Neural cell (in vitro differentiated cells): ENCODE results near the gene TEKT5. TPM values are rescaled to one million over a fixed set of nuclear protein-coding genes. Genes with fewer than 3 reads are reported as not detected.

Experiments
- H2AFZ ChIP-seq: fragments of 200-600, 300-800 bp; sonication (generic), shearing (Covaris generic); 2 replicates; pipeline ENCODE4 v1.6.0; 2014; ENCODE audit warnings: low read depth, mild to moderate bottlenecking, antibody characterized with exemption, low read length, moderate library complexity
- H3F3A ChIP-seq: fragments of 200-600 bp; shearing (Covaris generic); 2 replicates; pipeline ENCODE4 v1.6.1; 2016; ENCODE audit warnings: mild to moderate bottlenecking, moderate library complexity, mixed read lengths, antibody characterized with exemption, low read length; ENCODE audit not compliant: insufficient read depth, poor library complexity, severe bottlenecking
- H3K27ac ChIP-seq: fragments of 200-600, 300-800 bp; sonication (generic), shearing (Covaris generic); 2 replicates; pipeline ENCODE4 v1.5.1; 2014; ENCODE audit warnings: mild to moderate bottlenecking, low read length, moderate library complexity
- H3K27me3 ChIP-seq: fragments of 300-800, 200-600 bp; sonication (generic), shearing (Covaris generic); 2 replicates; pipeline ENCODE4 v1.6.0; 2014; ENCODE audit warnings: mild to moderate bottlenecking, low read depth, low read length, moderate library complexity; ENCODE audit not compliant: insufficient read depth
- H3K36me3 ChIP-seq: fragments of 300-800, 200-600 bp; sonication (generic), shearing (Covaris generic); 2 replicates; pipeline ENCODE4 v1.5.1; 2014; ENCODE audit warnings: mild to moderate bottlenecking, antibody characterized with exemption, low read length, moderate library complexity; ENCODE audit not compliant: insufficient read depth
- H3K4me2 ChIP-seq: fragments of 300-800, 200-600 bp; sonication (generic), shearing (Covaris generic); 2 replicates; pipeline ENCODE4 v1.6.0; 2014; ENCODE audit warnings: mild to moderate bottlenecking, low read length
- H3K4me3 ChIP-seq: fragments of 300-800, 200-600 bp; sonication (generic), shearing (Covaris generic); 2 replicates; pipeline ENCODE4 v1.5.1; 2014; ENCODE audit warnings: mild to moderate bottlenecking, low read length, moderate library complexity
- H3K79me2 ChIP-seq: fragments of 200-600 bp; shearing (Covaris generic); replicated peaks from 2 replicates; pipeline ENCODE4 v1.6.0; 2014; ENCODE audit warnings: mild to moderate bottlenecking, low read length, moderate library complexity; ENCODE audit not compliant: insufficient read depth
- H3K9ac ChIP-seq: fragments of 300-800, 200-600 bp; sonication (generic), shearing (Covaris generic); 2 replicates; pipeline ENCODE4 v1.6.1; 2016; ENCODE audit warnings: mild to moderate bottlenecking, low read length, mixed read lengths
- H3K9me2 ChIP-seq: fragments of 200-600 bp; shearing (Covaris generic); 2 replicates; pipeline ENCODE4 v1.6.1; 2016; ENCODE audit warnings: mild to moderate bottlenecking, low read length, mixed read lengths; ENCODE audit not compliant: insufficient read depth
- H3K9me3 ChIP-seq: fragments of 200-600, 300-800 bp; sonication (generic), shearing (Covaris generic); 2 replicates; pipeline ENCODE4 v1.6.1; 2016; ENCODE audit warnings: mild to moderate bottlenecking, mixed run types, low read length, moderate library complexity, mixed read lengths
- H4K20me1 ChIP-seq: fragments of 200-600 bp; shearing (Covaris generic); 2 replicates; pipeline ENCODE4 v1.6.1; 2016; ENCODE audit warnings: mild to moderate bottlenecking, mixed run types; ENCODE audit not compliant: insufficient read depth
- EP300 ChIP-seq: fragments of 450-650 bp; conservative IDR thresholded peaks from 2 replicates; pipeline ENCODE4 v1.6.1; 2014; ENCODE audit warnings: antibody characterized with exemption, mild to moderate bottlenecking, moderate library complexity; ENCODE audit not compliant: poor library complexity, severe bottlenecking
- EZH2 ChIP-seq: fragments of 200-600, 300-800 bp; shearing (Covaris generic), sonication (generic); IDR thresholded peaks from 2 replicates; pipeline ENCODE4 v1.6.1; 2014; ENCODE audit warnings: antibody characterized with exemption, low read length, borderline replicate concordance, mild to moderate bottlenecking; ENCODE audit not compliant: insufficient read depth, poor library complexity, severe bottlenecking
- MXI1 ChIP-seq: fragments of 450-650 bp; conservative IDR thresholded peaks from 2 replicates; pipeline ENCODE4 v1.6.1; 2014; ENCODE audit warnings: antibody characterized with exemption, mild to moderate bottlenecking; ENCODE audit not compliant: poor library complexity, severe bottlenecking
- POLR2AphosphoS5 ChIP-seq: IDR thresholded peaks from 2 replicates; pipeline ENCODE4 v1.6.1; 2012
- RAD21 ChIP-seq: fragments of 450-650 bp; conservative IDR thresholded peaks from 2 replicates; pipeline ENCODE4 v1.6.1; 2014; ENCODE audit warnings: antibody characterized with exemption, mild to moderate bottlenecking, moderate library complexity
- SMC3 ChIP-seq: fragments of 450-650 bp; conservative IDR thresholded peaks from 2 replicates; pipeline ENCODE4 v1.6.1; 2014; ENCODE audit warnings: antibody characterized with exemption, mild to moderate bottlenecking, moderate library complexity; ENCODE audit not compliant: poor library complexity
- TAF1 ChIP-seq: IDR thresholded peaks from 2 replicates; pipeline ENCODE4 v1.6.1; 2012; ENCODE audit warnings: low read depth
- polyA plus RNA-seq: library from polyadenylated mRNA; depleted of rRNA; stranded (reverse); fragments of >200 nt; gene quantifications from 2 replicates; pipeline ENCODE4 v1.2.3, GENCODE V29; 2014
- TF ChIP-seq, protein P1 (sequence below): IDR thresholded peaks from 2 replicates; pipeline ENCODE4 v1.6.1; 2012; ENCODE audit warnings: borderline replicate concordance
- TF ChIP-seq, protein P2 (sequence below): fragments of 450-650 bp; IDR thresholded peaks from 2 replicates; pipeline ENCODE4 v1.5.1; 2014; ENCODE audit warnings: antibody characterized with exemption, mild to moderate bottlenecking, moderate library complexity; ENCODE audit not compliant: poor library complexity, severe bottlenecking

Gene TEKT5
- polyA plus RNA-seq, 1 donor from 2014 or later, result not detected

DNA sequence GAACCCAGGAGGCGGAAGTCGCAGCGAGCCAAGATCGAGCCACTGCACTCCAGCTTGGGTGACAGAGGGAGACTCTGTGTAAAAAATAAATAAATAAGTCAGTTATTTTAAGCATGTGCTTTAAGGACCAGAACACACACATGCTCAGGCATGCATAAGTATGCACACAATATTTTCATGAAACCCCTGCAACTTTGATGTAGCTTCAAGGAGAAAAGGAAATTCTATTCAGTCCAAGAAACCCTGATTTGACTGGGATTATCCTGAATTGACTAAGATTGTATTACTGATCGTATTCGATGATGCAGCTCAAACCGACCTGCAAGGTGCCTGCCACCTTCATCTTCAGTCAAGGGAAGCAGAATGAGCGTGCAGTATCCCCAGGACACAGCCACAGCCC is 841 bp downstream of the TEKT5 start:
- no peaks in the 10 kb centered on the region for H3K36me3 ChIP-seq
- H3K27ac ChIP-seq, result no peak overlapping the region
- no peaks in the 10 kb centered on the region for H3K79me2 ChIP-seq
- no peaks in the 10 kb centered on the region for H3K27me3 ChIP-seq
- no peak overlapping the region for H2AFZ ChIP-seq
- no peak overlapping the region for H3K9ac ChIP-seq
- H3K9me3 ChIP-seq, result no peaks in the 10 kb centered on the region
- no peak overlapping the region for H3K4me3 ChIP-seq
- no peak for TF ChIP-seq POLR2AphosphoS5
- TF ChIP-seq SMC3, result no peak
- no peak for TF ChIP-seq MXI1
- no peak for TF ChIP-seq RAD21
- TF ChIP-seq, protein P1, sequence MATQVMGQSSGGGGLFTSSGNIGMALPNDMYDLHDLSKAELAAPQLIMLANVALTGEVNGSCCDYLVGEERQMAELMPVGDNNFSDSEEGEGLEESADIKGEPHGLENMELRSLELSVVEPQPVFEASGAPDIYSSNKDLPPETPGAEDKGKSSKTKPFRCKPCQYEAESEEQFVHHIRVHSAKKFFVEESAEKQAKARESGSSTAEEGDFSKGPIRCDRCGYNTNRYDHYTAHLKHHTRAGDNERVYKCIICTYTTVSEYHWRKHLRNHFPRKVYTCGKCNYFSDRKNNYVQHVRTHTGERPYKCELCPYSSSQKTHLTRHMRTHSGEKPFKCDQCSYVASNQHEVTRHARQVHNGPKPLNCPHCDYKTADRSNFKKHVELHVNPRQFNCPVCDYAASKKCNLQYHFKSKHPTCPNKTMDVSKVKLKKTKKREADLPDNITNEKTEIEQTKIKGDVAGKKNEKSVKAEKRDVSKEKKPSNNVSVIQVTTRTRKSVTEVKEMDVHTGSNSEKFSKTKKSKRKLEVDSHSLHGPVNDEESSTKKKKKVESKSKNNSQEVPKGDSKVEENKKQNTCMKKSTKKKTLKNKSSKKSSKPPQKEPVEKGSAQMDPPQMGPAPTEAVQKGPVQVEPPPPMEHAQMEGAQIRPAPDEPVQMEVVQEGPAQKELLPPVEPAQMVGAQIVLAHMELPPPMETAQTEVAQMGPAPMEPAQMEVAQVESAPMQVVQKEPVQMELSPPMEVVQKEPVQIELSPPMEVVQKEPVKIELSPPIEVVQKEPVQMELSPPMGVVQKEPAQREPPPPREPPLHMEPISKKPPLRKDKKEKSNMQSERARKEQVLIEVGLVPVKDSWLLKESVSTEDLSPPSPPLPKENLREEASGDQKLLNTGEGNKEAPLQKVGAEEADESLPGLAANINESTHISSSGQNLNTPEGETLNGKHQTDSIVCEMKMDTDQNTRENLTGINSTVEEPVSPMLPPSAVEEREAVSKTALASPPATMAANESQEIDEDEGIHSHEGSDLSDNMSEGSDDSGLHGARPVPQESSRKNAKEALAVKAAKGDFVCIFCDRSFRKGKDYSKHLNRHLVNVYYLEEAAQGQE, result no peak
- H4K20me1 ChIP-seq, result no peaks in the 10 kb centered on the region
- H3K4me2 ChIP-seq, result no peak overlapping the region
- H3K9me2 ChIP-seq, result no peaks in the 10 kb centered on the region
- H3F3A ChIP-seq, result no peaks in the 10 kb centered on the region

DNA sequence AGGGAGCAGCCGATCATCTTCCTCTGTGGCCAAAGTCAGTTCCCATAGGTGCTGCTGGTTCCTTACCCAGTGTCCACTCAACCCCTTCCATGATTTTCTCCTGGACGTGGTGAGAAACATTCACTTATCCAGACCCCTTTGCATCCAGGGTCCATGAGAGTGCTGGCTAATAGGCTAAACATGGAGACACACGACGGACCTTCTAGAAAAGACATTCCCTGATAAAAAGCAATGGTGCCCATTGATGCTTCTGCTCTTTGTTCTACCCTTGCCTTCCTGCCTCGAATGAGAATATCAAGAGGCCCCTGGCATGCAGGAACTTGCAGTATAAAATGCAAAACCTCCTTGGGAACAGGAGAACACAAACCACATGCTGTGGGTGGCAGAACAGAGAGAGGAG is 2.3 kb downstream of the TEKT5 start:
- Histone ChIP-seq H3K4me3 (no peak overlapping the region), H3K27ac (no peak overlapping the region), H3K4me2 (no peak overlapping the region), H3K9me3 (no peaks in the 10 kb centered on the region), H2AFZ (no peak overlapping the region), H3K36me3 (no peaks in the 10 kb centered on the region), H3F3A (no peaks in the 10 kb centered on the region), H4K20me1 (no peaks in the 10 kb centered on the region), H3K9ac (no peak overlapping the region), H3K79me2 (no peaks in the 10 kb centered on the region), H3K27me3 (no peaks in the 10 kb centered on the region), H3K9me2 (no peaks in the 10 kb centered on the region)
- TF ChIP-seq EZH2 (no peak), EP300 (no peak), TAF1 (no peak), MXI1 (no peak), POLR2AphosphoS5 (no peak), RAD21 (no peak), SMC3 (no peak)
- TF ChIP-seq, protein P2, sequence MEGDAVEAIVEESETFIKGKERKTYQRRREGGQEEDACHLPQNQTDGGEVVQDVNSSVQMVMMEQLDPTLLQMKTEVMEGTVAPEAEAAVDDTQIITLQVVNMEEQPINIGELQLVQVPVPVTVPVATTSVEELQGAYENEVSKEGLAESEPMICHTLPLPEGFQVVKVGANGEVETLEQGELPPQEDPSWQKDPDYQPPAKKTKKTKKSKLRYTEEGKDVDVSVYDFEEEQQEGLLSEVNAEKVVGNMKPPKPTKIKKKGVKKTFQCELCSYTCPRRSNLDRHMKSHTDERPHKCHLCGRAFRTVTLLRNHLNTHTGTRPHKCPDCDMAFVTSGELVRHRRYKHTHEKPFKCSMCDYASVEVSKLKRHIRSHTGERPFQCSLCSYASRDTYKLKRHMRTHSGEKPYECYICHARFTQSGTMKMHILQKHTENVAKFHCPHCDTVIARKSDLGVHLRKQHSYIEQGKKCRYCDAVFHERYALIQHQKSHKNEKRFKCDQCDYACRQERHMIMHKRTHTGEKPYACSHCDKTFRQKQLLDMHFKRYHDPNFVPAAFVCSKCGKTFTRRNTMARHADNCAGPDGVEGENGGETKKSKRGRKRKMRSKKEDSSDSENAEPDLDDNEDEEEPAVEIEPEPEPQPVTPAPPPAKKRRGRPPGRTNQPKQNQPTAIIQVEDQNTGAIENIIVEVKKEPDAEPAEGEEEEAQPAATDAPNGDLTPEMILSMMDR, result no peak
- TF ChIP-seq, protein P1, result no peak
